Stimulated activated naive CD8-positive, alpha-beta T cell treated with anti-CD3 and anti-CD28 coated beads, Interleukin-15, Interleukin-2, amounts not matched to agents 100 ng/mL and 50 ng/mL, for 24 hours (primary cell): Measurements from ENCODE around the gene AQP12A.
"Not testable (repeated sequence)": the region's sequence is repeated elsewhere in the genome, so short reads cannot be mapped to it uniquely, and the experiment has no call there.

Source experiments
- H3K27ac Mint-ChIP-seq: one replicate; pipeline ENCODE4 v1.8.0; 2021; ENCODE audit warnings: mild to moderate bottlenecking, mixed read lengths
- H3K27me3 Mint-ChIP-seq: one replicate; pipeline ENCODE4 v1.8.0; 2021; ENCODE audit warnings: mixed read lengths
- H3K36me3 Mint-ChIP-seq: one replicate; pipeline ENCODE4 v1.8.0; 2021; ENCODE audit warnings: low read depth, mixed read lengths
- H3K4me1 Mint-ChIP-seq: one replicate; pipeline ENCODE4 v1.8.0; 2021; ENCODE audit warnings: low read depth, mixed read lengths
- H3K4me3 Mint-ChIP-seq: one replicate; pipeline ENCODE4 v1.8.0; 2021; ENCODE audit warnings: mild to moderate bottlenecking, mixed read lengths
- H3K9me3 Mint-ChIP-seq: one replicate; pipeline ENCODE4 v1.8.0; 2021; ENCODE audit warnings: mixed read lengths

The AQP12A gene

DNA sequence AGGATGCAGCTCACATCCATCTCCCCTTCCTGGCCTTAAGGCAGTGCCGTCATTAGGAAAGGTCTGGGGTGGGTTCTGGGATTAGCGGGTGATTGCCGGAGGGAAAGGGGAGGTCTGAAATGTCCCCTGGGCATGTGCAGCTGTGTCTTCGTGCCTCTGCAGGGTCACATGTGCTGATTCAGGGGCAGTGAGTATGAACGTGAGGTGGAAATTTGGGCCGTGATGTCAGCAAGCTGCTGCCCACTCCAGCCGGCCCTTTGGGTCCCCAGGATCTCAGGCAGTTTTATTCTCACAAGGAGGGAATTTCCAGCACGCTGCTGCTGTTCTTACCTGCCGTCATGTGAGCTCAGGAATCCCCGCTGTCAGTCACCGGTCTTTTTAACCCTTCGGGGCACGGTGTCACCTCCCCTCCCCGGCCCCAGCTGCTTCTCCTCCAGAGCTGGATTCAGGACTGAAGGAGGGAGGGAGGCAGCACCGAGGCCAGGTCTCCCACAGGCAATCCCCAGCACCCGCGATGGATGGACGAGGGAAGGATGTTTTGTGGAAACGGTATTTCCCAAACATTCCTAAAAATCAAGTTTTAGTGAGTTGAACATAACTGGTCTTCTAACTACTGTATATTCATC lies 42.9 kb upstream of the AQP12A start:
- no peak overlapping the region for H3K27ac Mint-ChIP-seq
- no peak overlapping the region for H3K4me3 Mint-ChIP-seq
- H3K27me3 Mint-ChIP-seq, result peaks cover 18% of the 10 kb centered on the region
- H3K36me3 Mint-ChIP-seq, result no peaks in the 10 kb centered on the region
- H3K4me1 Mint-ChIP-seq, result no peaks in the 10 kb centered on the region
- no peaks in the 10 kb centered on the region for H3K9me3 Mint-ChIP-seq

- H3K4me1 Mint-ChIP-seq, result no peaks in the 10 kb centered on the region
- no peaks in the 10 kb centered on the region for H3K36me3 Mint-ChIP-seq
- H3K4me3 Mint-ChIP-seq, result no peak overlapping the region
Observed at GRCh38 chr2:240649331-240649730, 42.3 kb upstream of the AQP12A start.

GRCh38 chr2:240650254-240650965 lies 41.3 kb upstream of the AQP12A start:
- no peak overlapping the region for H3K4me3 Mint-ChIP-seq
- peaks cover 28% of the 10 kb centered on the region for H3K27me3 Mint-ChIP-seq

More at GRCh38 chr2:240649331-240649730, 42.3 kb upstream of the AQP12A start:
- peaks cover 19% of the 10 kb centered on the region for H3K27me3 Mint-ChIP-seq
- H3K9me3 Mint-ChIP-seq, result no peaks in the 10 kb centered on the region
- no peak overlapping the region for H3K27ac Mint-ChIP-seq

GRCh38 chr2:240651185-240651584 lies 40.5 kb upstream of the AQP12A start:
- Mint-ChIP-seq H3K27me3 (peaks cover 28% of the 10 kb centered on the region), H3K36me3 (no peaks in the 10 kb centered on the region), H3K4me3 (no peak overlapping the region), H3K9me3 (no peaks in the 10 kb centered on the region), H3K4me1 (peaks cover 15% of the 10 kb centered on the region), H3K27ac (no peak overlapping the region)

More at GRCh38 chr2:240650254-240650965, 41.3 kb upstream of the AQP12A start:
- H3K27ac Mint-ChIP-seq, result no peak overlapping the region
- peaks cover 7% of the 10 kb centered on the region for H3K4me1 Mint-ChIP-seq
- no peaks in the 10 kb centered on the region for H3K9me3 Mint-ChIP-seq
- H3K36me3 Mint-ChIP-seq, result no peaks in the 10 kb centered on the region

GRCh38 chr2:240655931-240656886 lies 35.5 kb upstream of the AQP12A start:
- no peak overlapping the region for H3K27ac Mint-ChIP-seq
- H3K27me3 Mint-ChIP-seq, result peaks cover 29% of the 10 kb centered on the region
- no peak overlapping the region for H3K4me3 Mint-ChIP-seq
- H3K4me1 Mint-ChIP-seq, result peaks cover 19% of the 10 kb centered on the region
- H3K9me3 Mint-ChIP-seq, result no peaks in the 10 kb centered on the region
- no peaks in the 10 kb centered on the region for H3K36me3 Mint-ChIP-seq

- H3K36me3 Mint-ChIP-seq, H3K9me3 Mint-ChIP-seq, H3K4me3 Mint-ChIP-seq, H3K27ac Mint-ChIP-seq: not testable (repeated sequence)
- Mint-ChIP-seq H3K4me1 (peaks cover 17% of the 10 kb centered on the region), H3K27me3 (peaks cover 29% of the 10 kb centered on the region)
Observed at GRCh38 chr2:240659883-240660282, 31.8 kb upstream of the AQP12A start.

- Mint-ChIP-seq H3K9me3 (no peaks in the 10 kb centered on the region), H3K27me3 (peaks cover 46% of the 10 kb centered on the region), H3K4me1 (no peaks in the 10 kb centered on the region), H3K4me3 (no peak overlapping the region), H3K27ac (no peak overlapping the region), H3K36me3 (no peaks in the 10 kb centered on the region)
Observed at GRCh38 chr2:240662681-240663080, 29.0 kb upstream of the AQP12A start.

DNA sequence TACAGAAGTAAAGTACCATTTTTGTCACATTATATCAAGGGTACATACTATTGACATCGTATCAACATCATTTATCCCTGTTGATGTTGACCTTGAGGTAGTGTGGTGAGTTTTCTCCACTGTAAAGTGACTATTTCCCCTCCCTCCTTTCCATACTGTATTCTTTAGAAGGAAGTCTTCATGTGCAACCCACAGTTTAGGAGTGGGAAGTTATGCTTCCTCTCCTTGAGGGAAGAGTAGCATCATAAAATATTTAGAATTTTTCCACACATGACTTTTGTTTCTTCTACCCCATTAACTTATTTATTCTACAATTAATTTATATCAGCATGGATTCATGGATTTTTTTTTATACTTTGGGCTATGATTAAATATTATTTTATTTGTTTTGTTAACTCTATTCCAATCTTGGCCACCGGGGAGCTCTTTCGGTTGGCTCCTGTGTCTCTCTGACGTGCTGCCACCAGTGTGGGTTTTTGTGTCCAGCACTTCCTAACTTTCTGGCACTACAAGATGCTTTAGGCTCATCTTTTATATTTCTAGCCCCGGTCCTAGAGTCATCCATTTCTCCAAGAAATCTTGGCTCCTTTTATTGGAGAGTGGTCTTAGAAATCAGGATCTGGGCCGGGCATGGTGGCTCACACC lies 28.0 kb upstream of the AQP12A start:
- H3K27ac Mint-ChIP-seq, result no peak overlapping the region
- no peaks in the 10 kb centered on the region for H3K4me1 Mint-ChIP-seq
- peaks cover 51% of the 10 kb centered on the region for H3K27me3 Mint-ChIP-seq
- no peaks in the 10 kb centered on the region for H3K9me3 Mint-ChIP-seq
- no peaks in the 10 kb centered on the region for H3K36me3 Mint-ChIP-seq
- H3K4me3 Mint-ChIP-seq, result no peak overlapping the region

DNA sequence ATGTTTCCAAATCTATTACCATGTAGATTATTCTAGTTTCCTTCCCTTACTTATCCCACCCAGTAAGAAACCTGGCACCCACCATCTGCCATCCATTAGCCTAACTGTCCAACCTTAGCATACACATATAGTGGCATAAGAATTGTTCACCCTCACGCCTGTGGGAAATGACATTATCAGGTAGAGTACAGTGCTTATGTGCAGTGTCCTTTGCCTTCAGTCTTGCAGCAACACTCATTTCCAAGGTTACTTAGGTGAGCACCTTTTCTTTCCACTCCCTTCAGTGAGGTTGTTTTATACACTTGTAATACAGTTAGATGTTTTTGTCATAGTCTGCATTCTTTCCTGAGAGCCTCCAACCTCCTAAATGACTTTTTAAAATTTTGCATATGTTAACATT lies 27.0 kb upstream of the AQP12A start:
- no peak overlapping the region for H3K4me3 Mint-ChIP-seq
- no peaks in the 10 kb centered on the region for H3K4me1 Mint-ChIP-seq
- H3K9me3 Mint-ChIP-seq, result no peaks in the 10 kb centered on the region
- no peak overlapping the region for H3K27ac Mint-ChIP-seq
- H3K27me3 Mint-ChIP-seq, result peaks cover 43% of the 10 kb centered on the region
- no peaks in the 10 kb centered on the region for H3K36me3 Mint-ChIP-seq

- Mint-ChIP-seq H3K9me3 (no peaks in the 10 kb centered on the region), H3K36me3 (no peaks in the 10 kb centered on the region), H3K4me3 (no peak overlapping the region), H3K27ac (no peak overlapping the region), H3K27me3 (peaks cover 43% of the 10 kb centered on the region), H3K4me1 (no peaks in the 10 kb centered on the region)
Observed at GRCh38 chr2:240670402-240670801, 21.3 kb upstream of the AQP12A start.

- peaks cover 39% of the 10 kb centered on the region for H3K27me3 Mint-ChIP-seq
- no peak overlapping the region for H3K27ac Mint-ChIP-seq
- no peaks in the 10 kb centered on the region for H3K9me3 Mint-ChIP-seq
- no peaks in the 10 kb centered on the region for H3K4me1 Mint-ChIP-seq
- H3K36me3 Mint-ChIP-seq, result no peaks in the 10 kb centered on the region
- no peak overlapping the region for H3K4me3 Mint-ChIP-seq
Observed at GRCh38 chr2:240670950-240671349, 20.7 kb upstream of the AQP12A start.

- Mint-ChIP-seq H3K36me3 (no peaks in the 10 kb centered on the region), H3K27me3 (peaks cover 27% of the 10 kb centered on the region), H3K27ac (no peak overlapping the region), H3K4me3 (no peak overlapping the region), H3K9me3 (no peaks in the 10 kb centered on the region), H3K4me1 (no peaks in the 10 kb centered on the region)
Observed at GRCh38 chr2:240672076-240672700, 19.5 kb upstream of the AQP12A start.

GRCh38 chr2:240672701-240673190 lies 18.9 kb upstream of the AQP12A start:
- Mint-ChIP-seq H3K4me3 (no peak overlapping the region), H3K27me3 (peaks cover 22% of the 10 kb centered on the region), H3K27ac (no peak overlapping the region), H3K4me1 (no peaks in the 10 kb centered on the region), H3K36me3 (no peaks in the 10 kb centered on the region), H3K9me3 (no peaks in the 10 kb centered on the region)

DNA sequence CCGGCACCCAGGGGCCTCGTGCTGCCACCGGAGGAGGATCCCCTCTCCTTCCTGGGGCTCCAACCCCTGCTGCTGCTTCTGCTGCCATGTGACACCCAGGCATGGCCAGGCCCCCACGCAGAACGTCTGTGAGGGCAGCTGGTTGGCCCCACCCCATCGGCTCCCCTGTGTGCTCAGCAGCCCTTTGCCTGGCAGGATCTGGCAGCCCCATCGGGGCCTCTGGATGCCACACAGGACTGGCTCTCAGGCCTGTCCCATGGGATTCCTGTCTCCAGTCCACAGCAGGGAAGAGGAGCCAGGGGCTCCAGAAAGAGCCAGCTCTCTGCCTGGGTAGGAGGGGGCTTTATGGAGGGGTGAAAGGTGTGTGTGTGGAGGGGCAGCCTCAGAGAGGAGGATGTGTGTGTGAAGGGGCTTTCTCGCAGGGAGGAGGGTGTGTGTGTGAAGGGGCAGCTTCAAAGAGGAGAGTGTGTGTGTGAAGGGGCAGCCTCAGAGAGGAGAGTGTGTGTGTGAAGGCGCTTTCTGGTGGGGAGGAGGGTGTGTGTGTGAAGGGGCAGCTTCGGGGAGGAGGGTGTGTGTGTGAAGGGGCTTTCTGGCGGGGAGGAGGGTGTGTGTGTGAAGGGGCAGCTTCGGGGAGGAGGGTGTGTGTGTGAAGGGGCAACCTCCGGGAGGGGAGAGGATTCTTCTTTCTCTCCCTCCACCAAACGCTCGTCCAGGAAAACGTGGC lies 17.0 kb upstream of the AQP12A start:
- not testable (repeated sequence) for H3K36me3 Mint-ChIP-seq, H3K4me1 Mint-ChIP-seq, H3K4me3 Mint-ChIP-seq, H3K27ac Mint-ChIP-seq, H3K9me3 Mint-ChIP-seq
- peaks cover 15% of the 10 kb centered on the region for H3K27me3 Mint-ChIP-seq
